ENCODE results near the gene BAAT.
"Not testable (repeated sequence)": the region's sequence is repeated elsewhere in the genome, so short reads cannot be mapped to it uniquely, and the experiment has no call there.

The BAAT gene

DNA sequence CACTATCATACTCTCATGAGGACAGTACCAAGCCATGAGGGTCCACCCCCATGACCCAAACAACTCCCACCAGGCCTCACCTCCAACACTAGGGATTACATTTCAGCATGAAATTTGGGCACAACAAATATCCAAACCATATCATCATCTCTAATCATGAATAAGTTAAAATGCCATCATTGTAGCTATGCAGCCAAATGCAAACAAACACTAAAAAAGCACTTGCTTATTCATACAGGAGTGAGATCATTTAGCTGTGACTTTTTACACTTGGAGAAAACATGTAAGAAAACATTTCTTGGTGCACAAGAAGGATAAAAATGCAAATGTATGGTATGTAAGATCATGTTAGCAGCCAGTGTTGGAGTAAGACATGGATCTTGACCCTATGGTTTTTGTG is 24.2 kb downstream of the BAAT start:
- DNase-seq (ENCODE audit: low read depth in 3 of 3), result no peak

DNA sequence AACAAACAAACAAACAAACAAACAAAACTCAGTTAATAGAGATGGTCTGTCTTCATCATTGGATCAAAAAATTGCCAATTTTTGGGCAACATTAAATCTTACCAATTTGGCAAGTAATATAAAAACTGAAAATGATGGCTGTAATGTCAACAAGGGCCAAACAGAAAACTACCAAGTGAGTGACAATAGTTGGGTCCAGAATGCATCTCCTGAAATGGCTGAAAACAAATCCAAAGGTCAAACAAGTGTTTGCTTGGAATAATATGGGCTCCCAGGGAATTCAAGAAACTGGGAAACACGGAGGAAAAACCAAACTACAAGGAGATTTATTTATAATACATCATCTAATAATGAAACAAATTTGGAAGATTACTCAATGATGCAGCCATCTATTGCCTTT is 25.1 kb downstream of the BAAT start:
- DNase-seq (ENCODE audit: low read depth in 3 of 3), result no peak

DNA sequence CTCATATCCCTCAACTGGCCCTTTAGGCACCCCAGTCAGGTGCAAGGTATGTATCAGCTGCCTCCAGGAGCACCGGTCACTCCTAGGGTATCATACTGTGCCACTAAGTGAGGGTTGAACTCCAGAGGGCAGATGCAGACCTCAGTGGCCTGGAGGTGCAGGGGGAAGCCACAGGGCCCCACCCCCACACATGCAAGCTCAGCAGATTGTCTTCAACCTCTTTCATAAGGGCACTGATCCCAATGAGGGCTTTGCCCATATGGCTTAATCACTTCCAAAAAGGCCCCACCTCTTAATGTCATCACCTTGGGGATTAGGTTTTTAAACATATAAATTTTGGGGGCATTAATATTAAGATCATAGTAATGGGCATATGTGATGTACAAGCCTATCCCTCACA is 28.2 kb downstream of the BAAT start:
- DNase-seq (ENCODE audit: low read depth in 3 of 3), result no peak

DNA sequence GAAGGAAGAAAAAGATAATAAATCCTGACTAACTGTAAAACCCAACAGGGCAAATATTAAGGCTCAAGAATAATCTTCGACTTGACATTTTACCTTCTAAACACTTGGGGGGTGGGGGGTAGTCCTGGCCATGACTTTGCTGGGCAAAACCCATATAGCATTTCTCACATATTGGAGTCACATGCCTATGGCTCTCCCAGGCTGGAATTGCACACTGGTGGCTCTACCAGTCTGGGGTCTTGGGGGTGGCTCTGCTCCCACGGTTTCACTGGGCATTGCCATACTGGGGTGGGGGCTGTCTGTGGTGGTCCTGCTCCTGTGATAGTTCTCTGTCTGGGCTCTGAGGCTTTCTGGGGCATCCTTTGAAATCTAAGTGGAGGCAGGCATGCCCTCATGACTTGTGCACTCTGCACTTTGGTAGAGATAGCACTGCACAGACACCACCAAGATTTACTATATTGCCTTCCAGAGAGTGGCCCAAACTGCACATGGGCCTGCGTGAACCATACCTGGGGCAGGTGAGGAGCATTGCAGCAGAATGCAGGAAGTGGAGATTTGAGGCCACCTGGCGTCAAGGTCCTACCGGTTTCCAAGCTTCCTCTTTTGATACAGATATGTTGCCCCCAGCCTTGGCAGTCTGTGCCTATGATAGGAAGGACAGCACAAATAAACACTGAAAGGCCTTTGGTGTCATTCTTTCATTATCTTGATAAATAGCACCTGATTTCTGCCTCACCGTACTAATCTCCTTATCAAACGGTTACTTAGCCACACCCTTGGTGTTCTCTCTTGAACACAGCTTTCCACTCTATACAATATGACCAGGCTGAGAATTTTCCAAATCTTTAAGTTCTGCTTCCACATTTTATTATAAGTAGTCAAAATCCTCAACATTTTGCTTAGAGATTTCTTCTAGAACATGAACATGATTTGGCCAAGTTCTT is 29.8 kb downstream of the BAAT start:
- no peak for DNase-seq (ENCODE audit: low read depth in 3 of 3)

DNA sequence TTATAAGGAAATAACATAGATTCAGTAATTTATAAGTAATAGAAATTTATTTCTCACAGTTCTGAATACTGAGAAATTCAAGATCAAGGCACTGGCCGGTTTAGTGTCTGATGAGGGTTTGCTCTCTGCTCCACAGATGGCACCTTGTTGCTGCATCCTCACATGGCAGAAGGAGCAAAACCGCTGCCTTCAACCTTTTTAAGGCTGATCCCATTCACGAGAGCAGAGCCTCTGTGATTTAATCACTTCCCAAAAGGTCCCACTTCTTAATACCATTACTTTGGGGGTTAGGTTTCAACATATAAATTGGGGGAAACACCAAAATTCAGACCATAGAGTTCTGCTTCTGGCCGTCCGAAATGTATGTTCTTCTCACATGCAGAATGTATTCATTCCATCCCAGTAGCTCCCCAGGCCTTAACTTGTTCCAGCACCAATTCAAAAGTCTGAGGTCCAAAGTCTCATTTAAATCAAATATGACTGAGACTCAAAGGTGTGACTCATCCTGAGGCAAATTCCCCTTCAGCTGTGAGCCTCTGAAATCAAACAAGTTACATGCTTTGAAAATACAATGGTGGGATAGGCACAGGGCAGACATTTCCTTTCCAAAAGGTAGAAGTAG is 30.6 kb downstream of the BAAT start:
- DNase-seq (ENCODE audit: low read depth in 3 of 3), result no peak

DNA sequence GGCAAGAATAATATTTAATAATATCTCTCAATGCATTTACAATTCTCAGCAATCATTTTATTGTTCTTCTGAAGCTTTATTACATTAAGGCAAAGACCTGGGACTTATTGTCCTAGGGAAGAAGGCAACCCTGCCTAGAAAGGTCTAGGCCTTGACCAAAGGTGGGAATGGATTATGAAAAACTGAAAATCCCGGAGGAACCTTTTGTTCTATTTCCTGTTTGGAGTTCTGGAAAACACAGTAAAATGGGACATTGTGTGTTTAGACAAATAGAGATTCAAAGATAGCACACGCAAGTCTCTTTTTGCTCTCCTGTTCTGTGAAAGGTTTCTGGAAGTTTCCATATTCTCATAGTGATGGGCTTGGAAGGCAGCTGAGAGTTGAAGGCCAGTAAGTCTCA is 31.1 kb downstream of the BAAT start:
- DNase-seq (ENCODE audit: low read depth in 3 of 3), result no peak

DNA sequence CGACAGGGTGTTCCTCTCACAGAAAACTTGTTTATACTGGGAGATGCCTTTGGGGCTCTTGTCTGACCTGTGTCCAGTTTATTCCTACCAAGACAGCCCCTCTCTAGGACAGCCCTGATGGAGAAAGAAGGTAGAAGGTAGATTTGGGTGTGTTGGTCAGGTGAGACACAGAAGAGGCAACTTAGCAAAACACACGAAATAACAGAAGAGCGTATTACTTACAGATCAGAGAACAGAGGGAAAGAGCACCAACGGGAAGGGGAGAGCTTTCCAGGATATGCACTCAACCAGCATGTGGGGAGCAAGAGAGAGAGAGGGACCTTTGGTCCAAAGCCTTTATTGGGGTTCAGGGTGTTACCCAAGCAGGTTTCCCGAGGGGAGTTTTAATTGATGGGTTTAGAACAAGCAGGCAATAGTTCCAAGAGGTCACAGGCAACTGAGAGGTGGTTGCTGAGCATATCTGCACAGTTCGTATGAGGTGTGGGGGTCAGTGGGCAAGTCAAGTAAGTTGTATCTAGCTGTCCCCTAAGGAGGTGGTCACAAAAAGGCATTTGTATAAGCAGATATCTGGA is 31.8 kb downstream of the BAAT start:
- no peak for DNase-seq (ENCODE audit: low read depth in 3 of 3)

DNA sequence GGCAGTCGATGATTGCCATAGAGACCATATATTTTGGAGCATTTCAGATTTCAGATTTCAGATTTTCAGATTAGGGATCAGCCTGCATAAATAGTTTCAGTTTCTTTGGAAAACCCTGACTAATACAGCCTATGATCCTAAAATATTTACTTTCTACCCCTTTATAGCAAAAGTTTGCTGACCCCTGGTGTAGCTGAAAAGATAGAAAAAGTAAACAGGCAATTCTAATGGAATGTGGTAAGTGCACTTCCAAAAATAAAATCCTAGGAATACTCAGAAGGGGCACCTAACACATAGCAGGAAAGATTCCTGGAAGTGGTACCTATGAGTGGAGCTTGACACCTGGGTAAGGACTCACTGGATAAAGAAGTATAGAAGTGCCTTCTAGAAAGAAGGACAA is 34.5 kb downstream of the BAAT start:
- no peak for DNase-seq (ENCODE audit: low read depth in 3 of 3)

DNA sequence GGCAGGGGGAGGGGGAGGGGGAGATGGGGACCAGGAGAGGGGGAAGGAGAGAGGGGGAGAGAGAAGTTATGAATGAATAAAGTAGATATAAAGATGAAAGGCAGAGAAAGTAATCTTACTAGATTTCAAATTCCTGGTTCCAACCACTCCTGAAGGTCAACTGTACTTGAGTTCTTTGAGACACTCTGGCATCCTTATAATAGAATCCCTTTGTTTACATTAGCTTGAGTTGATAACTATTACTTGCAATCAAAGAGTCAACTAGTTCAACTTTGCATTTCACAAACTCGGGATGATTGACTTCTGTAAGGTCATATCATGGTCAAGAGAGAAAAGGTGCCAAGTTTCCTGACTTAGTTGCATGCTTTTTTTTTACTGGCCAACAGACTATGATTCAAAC is 42.2 kb downstream of the BAAT start:
- no peak for DNase-seq (ENCODE audit: low read depth in 3 of 3)

DNA sequence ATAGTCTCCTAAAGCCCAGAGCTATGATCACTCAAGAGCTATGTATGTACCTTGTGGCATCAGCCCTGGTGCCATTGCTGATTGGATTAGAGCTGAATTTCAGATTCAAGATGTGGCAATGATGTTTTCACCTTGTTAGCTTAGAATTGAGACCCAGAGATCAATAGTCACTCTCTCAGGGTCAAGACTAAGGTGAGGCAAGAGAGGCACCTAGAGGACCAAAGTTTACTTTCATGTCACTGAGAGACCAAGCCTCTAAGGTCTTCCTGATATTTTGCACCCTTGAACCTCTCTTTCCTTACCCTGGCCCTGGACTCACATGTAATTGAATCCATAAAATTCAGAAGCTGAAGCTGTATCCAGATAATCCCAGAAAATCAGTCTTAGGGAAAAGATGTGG is 42.8 kb downstream of the BAAT start:
- DNase-seq (ENCODE audit: low read depth in 3 of 3), result no peak

DNA sequence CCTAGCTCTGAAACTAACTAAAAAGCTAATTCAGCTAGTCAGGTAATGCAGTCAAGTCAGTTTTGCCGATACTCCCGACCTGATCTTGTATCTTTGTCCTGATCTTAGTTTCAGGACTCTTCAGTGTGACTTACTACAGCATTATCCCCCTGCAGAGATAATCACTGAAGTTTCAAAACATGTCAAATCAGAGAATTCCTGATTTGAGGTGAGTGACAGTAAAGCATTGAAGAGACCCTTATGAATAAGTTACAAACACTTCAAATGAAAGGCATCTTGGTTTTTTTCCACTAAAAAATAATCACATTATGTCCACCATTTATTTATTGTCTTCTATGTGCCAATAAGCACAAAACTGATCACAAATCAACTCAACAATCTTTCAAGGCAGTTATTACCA is 47.6 kb downstream of the BAAT start:
- DNase-seq (ENCODE audit: low read depth in 3 of 3), result no peak

DNA sequence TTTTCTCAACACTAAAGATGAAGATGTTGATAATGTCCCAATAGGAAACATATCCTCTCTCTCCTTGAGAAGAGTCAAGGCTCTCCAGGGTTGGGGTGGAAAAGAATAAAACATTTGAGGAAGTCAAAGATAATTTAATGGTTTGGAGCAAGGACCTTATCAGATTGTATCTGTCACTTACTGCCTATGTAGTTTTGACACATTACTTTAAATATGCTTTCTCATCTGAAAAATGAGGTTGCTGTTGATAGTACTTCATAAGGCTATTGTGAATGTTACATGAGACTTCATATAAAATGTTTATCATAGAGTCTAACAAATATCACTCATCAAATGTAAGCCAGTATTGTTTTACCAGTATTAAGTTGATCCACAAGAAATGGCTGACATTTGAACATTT is 48.7 kb downstream of the BAAT start:
- DNase-seq (ENCODE audit: low read depth in 3 of 3), result no peak

DNA sequence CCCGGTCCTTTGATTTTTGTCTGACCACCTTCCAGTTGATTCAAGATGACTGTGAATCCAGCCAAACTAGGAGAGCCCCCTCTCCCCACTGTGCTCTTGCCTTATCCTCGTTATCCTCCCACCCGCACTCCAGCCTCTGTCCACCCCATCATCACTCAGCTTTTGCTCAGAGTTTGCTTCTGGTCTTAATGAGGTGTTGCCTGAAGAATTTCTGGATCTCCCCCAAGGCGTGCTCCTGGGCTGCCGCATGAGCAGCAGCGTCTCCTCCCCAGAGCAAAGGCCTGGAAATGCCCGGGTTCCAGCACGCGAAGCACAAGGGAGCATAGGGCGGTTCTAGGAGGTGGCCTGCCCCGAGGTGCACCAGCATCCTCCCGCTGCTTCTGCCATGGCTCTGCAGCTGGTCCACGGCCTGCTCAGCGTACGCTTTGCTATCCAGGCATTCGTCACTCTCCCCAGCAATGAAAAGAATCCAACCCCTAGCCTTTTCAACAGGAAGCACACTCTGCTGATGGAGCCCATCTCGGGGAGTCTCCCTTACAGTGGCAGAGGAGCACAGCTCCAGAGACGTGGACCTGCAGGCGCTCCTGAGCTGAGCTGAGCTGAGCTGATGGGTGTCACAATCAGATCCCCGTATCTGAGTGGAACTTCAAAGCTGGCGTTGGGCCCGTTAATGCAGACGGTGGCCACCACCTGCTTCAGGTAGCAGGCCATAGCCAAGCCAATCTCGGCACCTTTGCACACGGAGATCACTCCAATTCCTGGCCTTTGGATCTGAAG is 50.7 kb downstream of the BAAT start:
- no peak for DNase-seq (ENCODE audit: low read depth in 3 of 3)

DNA sequence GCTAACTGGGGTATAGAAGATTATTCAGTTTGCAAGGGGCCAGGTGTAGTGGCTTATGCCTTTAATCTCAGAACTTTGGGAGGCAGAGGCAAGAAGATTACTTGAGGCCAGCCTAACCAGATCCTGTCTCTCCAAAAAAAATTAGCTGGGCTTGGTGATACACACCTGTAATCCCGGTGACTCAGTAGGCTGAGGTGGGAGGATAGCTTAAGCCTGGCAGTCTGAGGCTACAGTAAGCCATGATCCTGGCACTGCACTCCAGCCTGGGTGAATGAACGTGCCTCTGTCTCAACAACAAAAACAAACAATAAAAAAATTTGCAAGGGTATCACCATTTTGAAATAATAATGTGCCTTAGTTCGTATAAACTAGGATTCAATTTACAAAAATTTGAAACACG is 51.3 kb downstream of the BAAT start:
- no peak for DNase-seq (ENCODE audit: low read depth in 3 of 3)

DNA sequence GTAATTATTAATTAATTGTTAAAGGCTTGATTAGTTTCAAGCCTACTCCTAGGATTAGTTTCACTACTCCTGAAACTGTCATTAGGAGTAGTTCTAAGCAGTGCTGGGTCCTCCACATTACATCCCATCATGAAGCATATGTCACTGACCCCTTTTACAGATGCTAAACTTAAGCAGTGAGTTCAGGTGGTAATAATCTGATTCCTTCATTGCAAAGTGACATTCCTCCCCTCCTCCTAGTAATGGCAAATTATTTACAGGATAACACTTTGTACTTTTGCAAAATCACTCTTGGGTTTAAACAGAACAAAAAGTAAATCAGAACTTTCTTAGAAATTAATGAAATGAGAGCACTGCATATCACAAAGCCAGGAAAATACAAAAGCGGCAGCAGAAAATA is 52.4 kb downstream of the BAAT start:
- no peak for DNase-seq (ENCODE audit: low read depth in 3 of 3)

DNA sequence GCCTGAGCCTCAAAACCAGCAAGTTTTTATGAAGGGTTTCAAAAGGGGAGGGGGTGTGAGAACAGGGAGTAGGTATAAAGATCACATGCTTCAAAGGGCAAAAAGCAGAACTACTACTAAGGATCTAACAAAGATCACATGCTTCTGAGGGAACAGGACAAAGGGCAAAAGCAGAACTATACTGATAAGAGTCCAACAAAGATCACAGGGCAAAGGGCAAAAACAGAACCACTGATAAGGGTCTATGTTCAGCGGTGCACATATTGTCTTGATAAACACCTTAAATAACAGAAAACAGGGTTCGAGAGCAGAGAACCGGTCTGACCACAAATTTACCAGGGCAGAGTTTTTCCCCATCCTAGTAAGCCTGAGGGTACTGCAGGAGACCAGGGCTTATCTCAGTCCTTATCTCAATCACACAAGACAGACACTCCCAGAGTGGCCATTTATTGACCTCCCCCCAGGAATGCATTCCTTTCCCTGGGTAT is 57.3 kb downstream of the BAAT start:
- not testable (repeated sequence) for DNase-seq (ENCODE audit: low read depth in 3 of 3)

DNA sequence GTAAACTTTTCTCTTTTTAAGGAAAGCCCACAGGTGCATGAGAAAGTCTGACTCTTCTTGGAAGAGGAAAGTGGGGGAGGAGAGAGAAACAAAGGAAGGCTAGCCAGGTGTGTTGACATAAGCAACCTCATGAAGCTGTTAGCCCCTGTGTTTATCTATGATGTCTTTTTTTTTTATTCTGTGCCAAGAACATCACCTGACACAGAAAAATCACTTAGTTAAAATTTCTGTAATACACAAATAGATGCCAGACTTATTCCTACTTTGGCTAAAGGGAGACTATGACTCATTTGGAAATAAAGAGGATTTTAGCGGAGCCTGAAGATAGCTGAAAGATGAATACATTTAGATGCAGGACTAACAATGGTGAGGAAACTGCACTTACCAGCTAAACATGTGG is 58.3 kb downstream of the BAAT start:
- DNase-seq (ENCODE audit: low read depth in 3 of 3), result no peak

DNA sequence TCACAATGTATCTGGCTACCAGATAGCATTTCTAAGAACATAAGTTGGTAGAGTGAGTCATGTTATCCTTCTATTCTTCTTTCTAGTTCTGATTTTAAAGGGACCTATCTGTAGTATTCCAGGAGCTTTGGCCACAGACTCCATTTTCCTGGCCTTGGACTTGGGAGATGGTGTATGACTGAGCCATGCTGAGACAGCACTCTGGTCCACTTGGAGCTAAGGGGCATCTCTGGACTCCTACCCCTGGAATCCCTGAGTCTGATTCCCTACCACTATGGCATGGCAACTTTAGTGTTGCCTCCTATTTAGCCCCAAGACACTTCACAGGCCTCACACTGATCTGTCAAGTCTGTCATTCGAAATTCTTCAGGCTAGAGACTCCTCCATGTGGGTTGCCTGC is 58.8 kb downstream of the BAAT start:
- DNase-seq (ENCODE audit: low read depth in 3 of 3), result no peak

DNA sequence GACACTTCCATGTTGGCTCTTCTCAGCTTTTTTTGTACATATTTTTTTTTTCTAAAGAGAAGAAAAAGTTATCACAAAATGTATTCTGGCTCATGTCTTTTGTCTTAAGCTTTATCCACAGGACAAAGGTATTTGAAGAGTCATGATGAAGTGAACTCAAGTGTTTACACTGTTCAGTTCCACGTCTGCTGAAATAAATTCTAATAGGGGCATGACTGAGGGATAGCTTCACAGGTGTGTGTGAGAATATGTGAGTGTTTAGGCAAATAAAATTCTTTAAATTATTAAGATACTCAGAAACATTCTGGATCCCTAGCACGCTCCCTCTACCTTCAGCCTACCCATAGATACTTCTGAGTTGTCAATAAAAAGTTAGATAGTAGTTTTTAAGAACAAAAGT is 59.8 kb downstream of the BAAT start:
- no peak for DNase-seq (ENCODE audit: low read depth in 3 of 3)

DNA sequence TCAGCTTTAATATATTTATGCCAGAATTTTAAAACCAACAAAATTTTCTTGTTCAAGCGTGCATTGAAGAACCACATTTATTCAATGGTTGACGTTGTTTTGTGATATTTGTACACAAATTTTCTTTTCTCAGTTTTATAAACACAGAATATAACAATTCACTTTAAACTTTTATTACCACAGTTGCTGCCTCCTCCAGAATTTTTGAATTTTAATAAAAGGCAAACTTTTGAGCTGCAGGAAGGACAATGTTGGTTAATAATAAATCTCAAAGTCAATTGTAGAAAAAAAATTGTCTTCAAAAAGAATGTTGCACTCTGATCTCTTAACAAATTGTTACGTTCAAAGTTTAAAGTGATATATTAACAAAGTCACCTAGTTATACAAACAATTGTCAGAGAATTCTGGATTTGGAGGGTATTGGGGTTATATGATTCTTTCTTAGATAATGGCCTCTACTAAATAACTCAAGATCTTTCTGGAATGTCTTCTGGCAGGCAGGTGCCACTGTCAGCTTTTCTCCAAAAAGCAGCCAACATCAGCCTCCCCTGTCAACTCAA is 60.5 kb downstream of the BAAT start:
- no peak for DNase-seq (ENCODE audit: low read depth in 3 of 3)

DNA sequence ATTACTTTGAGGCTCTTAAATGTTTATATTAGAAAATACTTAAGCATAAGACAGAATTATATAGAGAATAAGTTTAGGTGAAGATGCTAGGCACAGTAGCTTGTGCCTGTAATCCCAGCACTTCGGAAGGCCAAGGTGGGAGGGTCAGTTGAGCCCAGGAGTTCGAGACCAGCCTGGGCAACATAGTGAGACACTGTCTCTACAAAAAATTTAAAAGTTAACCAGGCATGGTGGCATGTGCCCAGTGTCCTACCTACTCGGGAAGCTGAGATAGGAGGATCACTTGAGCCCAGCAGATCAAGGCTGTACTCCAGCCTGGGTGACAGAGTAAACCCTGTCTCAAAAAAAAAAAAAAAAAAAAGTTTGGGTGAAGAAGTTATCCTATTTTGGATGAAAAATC is 61.7 kb downstream of the BAAT start:
- DNase-seq (ENCODE audit: low read depth in 3 of 3), result no peak

DNA sequence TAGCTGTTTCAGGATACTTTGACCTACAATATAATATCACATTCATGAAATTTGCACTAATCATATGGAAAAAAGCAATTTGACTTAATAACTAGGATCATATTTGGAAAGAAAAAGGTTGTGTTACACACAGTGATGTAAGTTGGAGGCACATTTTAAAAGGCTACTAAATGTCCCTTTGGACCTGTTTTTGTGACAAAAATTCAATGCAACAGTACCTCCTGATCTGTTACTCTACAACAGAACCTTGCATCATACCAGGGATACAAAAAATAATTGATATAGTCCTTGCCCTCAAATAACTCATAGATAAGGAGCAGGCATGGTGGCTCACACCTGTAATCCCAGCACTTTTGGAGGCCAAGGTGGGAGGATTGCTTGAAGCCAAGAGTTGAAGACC is 67.1 kb downstream of the BAAT start:
- no peak for DNase-seq (ENCODE audit: low read depth in 3 of 3)

Measured in stimulated activated CD4-positive, alpha-beta T cell treated with anti-CD3 and anti-CD28 coated beads, TNF-alpha, amount 100 ng/mL, for 24 hours (primary cell).